Measurements from ENCODE around the gene SLC18B1. TPM values are rescaled to one million over a fixed set of nuclear protein-coding genes. Genes with fewer than 3 reads are reported as not detected.

Gene SLC18B1
- total and polyA plus RNA-seq, 2 of the 13 experiments (the other 11 are each of a cell fraction or from before 2014, with no cell fraction given), result 11.4 to 13.8 TPM

DNA sequence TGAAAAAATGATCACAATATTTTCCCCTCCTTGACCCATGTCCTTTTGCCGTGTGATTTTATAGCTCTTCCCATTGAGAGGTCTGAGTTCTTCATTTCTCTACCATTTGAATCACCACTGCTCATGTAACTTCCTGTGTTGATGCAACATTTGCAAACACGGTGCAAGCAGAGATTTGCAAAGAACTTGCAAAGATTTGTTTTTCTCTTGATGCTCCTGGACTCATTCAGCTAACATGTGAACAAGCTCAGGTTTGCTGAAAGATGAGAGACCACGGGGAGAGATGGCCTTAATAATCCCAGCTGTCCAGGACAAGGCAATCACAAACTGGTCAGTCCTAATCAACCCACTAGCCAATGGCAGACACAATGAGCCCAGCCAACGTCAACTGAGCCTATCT is 49.3 kb downstream of the SLC18B1 start (continued):
- TF ChIP-seq KLF16 (CRISPR knock-in tag; IDR thresholded peaks at IDR 0.05) (peak in 1 of 2 experiments; percentile 40; a peak in 1 of 4 replicates), NCOA1 (CRISPR knock-in tag; IDR thresholded peaks at IDR 0.05) (no peak), ZNF367 (CRISPR knock-in tag; IDR thresholded peaks at IDR 0.05; ENCODE audit: borderline replicate concordance) (no peak), GZF1 (CRISPR knock-in tag; IDR thresholded peaks at IDR 0.05) (no peak), NR2F6 (IDR thresholded peaks at IDR 0.05) (no peak), NR2F6 (CRISPR knock-in tag; IDR thresholded peaks at IDR 0.05) (no peak), NFKB2 (CRISPR knock-in tag; IDR thresholded peaks at IDR 0.05; ENCODE audit: borderline replicate concordance) (no peak), NR2F2 (IDR thresholded peaks at IDR 0.05; ENCODE audit: borderline replicate concordance, low read depth) (no peak), MEF2D (CRISPR knock-in tag; IDR thresholded peaks at IDR 0.05) (no peak), SMARCC2 (IDR thresholded peaks at IDR 0.05) (no peak), TMF1 (CRISPR knock-in tag; IDR thresholded peaks at IDR 0.05; ENCODE audit: low read depth) (no peak), DNMT1 (CRISPR knock-in tag; IDR thresholded peaks at IDR 0.05) (no peak), ZNF550 (CRISPR knock-in tag; IDR thresholded peaks at IDR 0.05; ENCODE audit: borderline replicate concordance) (no peak), ARID5B (CRISPR knock-in tag; IDR thresholded peaks at IDR 0.05) (peak; percentile 56), KDM5A (IDR thresholded peaks at IDR 0.05; ENCODE audit: borderline replicate concordance, low read length) (no peak), SOX13 (IDR thresholded peaks at IDR 0.05) (no peak), SOX13 (CRISPR knock-in tag; conservative IDR thresholded peaks at IDR 0.05 in 1 of 2, IDR thresholded peaks at IDR 0.05 in 1 of 2) (no peak), ZNF101 (CRISPR knock-in tag; IDR thresholded peaks at IDR 0.05; ENCODE audit: borderline replicate concordance, low read depth) (no peak), ZBTB25 (CRISPR knock-in tag; IDR thresholded peaks at IDR 0.05) (no peak), JUN (CRISPR knock-in tag; IDR thresholded peaks at IDR 0.05) (no peak), FOXA3 (CRISPR knock-in tag; IDR thresholded peaks at IDR 0.05) (peak; percentile 66), YY1 (IDR thresholded peaks at IDR 0.05; ENCODE audit: insufficient read depth, insufficient replicate concordance, low read depth, low read length) (no peak), RFXANK (CRISPR knock-in tag; IDR thresholded peaks at IDR 0.05) (no peak)
- TF ChIP-seq, protein P1, sequence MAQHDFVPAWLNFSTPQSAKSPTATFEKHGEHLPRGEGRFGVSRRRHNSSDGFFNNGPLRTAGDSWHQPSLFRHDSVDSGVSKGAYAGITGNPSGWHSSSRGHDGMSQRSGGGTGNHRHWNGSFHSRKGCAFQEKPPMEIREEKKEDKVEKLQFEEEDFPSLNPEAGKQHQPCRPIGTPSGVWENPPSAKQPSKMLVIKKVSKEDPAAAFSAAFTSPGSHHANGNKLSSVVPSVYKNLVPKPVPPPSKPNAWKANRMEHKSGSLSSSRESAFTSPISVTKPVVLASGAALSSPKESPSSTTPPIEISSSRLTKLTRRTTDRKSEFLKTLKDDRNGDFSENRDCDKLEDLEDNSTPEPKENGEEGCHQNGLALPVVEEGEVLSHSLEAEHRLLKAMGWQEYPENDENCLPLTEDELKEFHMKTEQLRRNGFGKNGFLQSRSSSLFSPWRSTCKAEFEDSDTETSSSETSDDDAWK (CRISPR knock-in tag; IDR thresholded peaks at IDR 0.05), result no peak
- TF ChIP-seq, protein P2, sequence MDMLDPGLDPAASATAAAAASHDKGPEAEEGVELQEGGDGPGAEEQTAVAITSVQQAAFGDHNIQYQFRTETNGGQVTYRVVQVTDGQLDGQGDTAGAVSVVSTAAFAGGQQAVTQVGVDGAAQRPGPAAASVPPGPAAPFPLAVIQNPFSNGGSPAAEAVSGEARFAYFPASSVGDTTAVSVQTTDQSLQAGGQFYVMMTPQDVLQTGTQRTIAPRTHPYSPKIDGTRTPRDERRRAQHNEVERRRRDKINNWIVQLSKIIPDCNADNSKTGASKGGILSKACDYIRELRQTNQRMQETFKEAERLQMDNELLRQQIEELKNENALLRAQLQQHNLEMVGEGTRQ (IDR thresholded peaks at IDR 0.05; ENCODE audit: low read depth, low read length), result no peak
- TF ChIP-seq, protein P2 (CRISPR knock-in tag; IDR thresholded peaks at IDR 0.05; ENCODE audit: borderline replicate concordance), result no peak

Measured in HepG2 (cell line).